ENCODE measurements around the gene SRRM3. TPM values are rescaled to one million over a fixed set of nuclear protein-coding genes. Genes with fewer than 3 reads are reported as not detected.
"Not testable (repeated sequence)": the region's sequence is repeated elsewhere in the genome, so short reads cannot be mapped to it uniquely, and the experiment has no call there.

SRRM3 gene
- total and polyA plus RNA-seq, 9 donors = 0.31 to 0.79 (median 0.49) TPM

DNA sequence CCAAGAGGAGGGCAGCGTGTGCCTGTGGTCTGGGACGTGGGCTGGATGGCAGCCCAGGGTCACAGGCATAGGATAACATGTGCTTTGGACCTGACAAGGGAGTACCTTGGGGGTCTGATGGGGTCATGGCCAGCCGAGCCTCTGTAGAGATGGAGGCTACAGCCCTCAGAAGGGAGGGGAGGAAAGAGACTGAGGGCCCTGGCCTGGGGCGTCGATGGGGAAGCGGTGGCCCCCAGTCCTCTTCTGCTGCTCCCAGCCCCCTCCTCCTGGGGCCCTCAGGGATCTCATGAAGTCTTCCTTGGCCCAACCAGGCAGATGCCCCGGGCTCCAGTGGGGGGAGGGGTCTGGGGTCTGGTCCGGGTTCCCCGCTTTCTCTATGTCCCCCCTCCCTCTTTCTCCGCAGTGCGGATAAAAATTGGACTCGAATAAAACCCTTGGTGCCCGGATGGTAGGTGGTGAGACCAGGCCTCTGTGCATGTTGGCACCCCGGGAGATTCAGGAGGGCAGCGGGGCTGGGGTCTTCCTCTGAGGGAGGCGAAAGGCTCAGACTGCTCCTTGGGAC is 85.2 kb downstream of the SRRM3 start:
- Histone ChIP-seq H3K36me3 (ENCODE audit: control insufficient read depth, insufficient read depth, low read length) (no peaks in the 10 kb centered on the region), H3K4me1 (ENCODE audit: control insufficient read depth, insufficient read depth, low read length) (peaks cover 14% of the 10 kb centered on the region), H3K9me3 (replicated peaks; ENCODE audit: control insufficient read depth, low read depth, low read length) (no peaks in the 10 kb centered on the region), H3K4me3 (ENCODE audit: low read length) (no peak overlapping the region), H3K27me3 (ENCODE audit: control insufficient read depth, insufficient read depth, low read length) (peaks cover 41% of the 10 kb centered on the region), H3K27ac (ENCODE audit: low read length) (no peak overlapping the region)
- WGBS (ENCODE audit: insufficient coverage) = 89% methylated on average over 6 of the region's 16 CpGs
- DNase-seq = no peak

DNA sequence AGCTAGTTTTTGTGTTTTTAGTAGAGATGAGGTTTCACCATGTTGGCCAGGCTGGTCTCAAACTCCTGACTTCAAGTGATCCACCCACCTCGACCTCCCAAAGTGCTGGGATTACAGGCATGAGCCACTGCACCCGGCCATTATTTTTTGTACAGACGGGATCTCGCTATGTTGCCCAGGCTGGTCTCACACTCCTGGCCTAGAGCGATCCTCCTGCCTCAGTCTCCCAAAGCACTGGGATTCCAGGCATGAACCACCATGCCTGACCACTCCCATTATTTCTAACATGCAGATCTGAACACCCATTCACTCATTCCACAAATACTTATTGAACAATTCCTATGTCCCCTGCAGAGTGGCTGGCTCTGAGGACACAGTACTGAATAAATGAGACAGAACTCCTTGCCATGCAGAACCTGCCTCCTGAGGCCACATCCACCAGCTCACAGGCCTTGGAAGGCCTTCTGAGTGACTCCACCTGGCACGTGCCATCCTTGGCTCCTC is 89.2 kb downstream of the SRRM3 start:
- H3K9me3 ChIP-seq (replicated peaks; ENCODE audit: control insufficient read depth, low read depth, low read length); DNase-seq; H3K27ac ChIP-seq (ENCODE audit: low read length); H3K4me3 ChIP-seq (ENCODE audit: low read length); H3K27me3 ChIP-seq (ENCODE audit: control insufficient read depth, insufficient read depth, low read length); H3K36me3 ChIP-seq (ENCODE audit: control insufficient read depth, insufficient read depth, low read length): not testable (repeated sequence)
- H3K4me1 ChIP-seq (ENCODE audit: control insufficient read depth, insufficient read depth, low read length) = peaks cover 43% of the 10 kb centered on the region
- 82% methylated on average over 5 of the region's 6 CpGs for WGBS (ENCODE audit: insufficient coverage)

- WGBS (ENCODE audit: insufficient coverage) = 17% methylated on average over 27 of the region's 30 CpGs
- H3K27ac ChIP-seq (ENCODE audit: low read length) = peak overlapping the region; percentile 88
- H3K4me1 ChIP-seq (ENCODE audit: control insufficient read depth, insufficient read depth, low read length) = peaks cover 43% of the 10 kb centered on the region
- peak; percentile 93 for DNase-seq
- no peaks in the 10 kb centered on the region for H3K9me3 ChIP-seq (replicated peaks; ENCODE audit: control insufficient read depth, low read depth, low read length)
- H3K27me3 ChIP-seq (ENCODE audit: control insufficient read depth, insufficient read depth, low read length) = peaks cover 2% of the 10 kb centered on the region
- H3K36me3 ChIP-seq (ENCODE audit: control insufficient read depth, insufficient read depth, low read length) = no peaks in the 10 kb centered on the region
- peak overlapping the region; percentile 32 for H3K4me3 ChIP-seq (ENCODE audit: low read length)
Observed at GRCh38 chr7:76291351-76292212, 89.9 kb downstream of the SRRM3 start.

DNA sequence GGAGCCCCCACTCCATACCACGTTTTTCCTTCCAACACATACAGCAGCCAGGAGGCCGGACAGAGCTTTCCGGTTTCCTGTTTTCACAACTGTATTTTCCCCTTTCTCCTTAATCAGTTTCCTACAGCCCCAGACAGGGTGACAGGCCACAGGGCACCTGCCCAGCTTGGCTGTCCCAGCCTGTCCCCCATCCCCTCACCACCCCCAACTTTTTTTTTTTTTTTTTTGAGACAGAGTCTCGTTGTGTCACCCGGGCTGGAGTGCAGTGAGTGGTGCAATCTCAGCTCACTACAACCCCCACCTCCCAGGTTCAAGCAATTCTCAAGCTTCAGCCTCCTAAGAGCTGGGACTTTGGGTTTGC is 90.5 kb downstream of the SRRM3 start:
- H3K9me3 ChIP-seq (replicated peaks; ENCODE audit: control insufficient read depth, low read depth, low read length) = no peaks in the 10 kb centered on the region
- peak overlapping the region; percentile 88 for H3K27ac ChIP-seq (ENCODE audit: low read length)
- peaks cover 46% of the 10 kb centered on the region for H3K4me1 ChIP-seq (ENCODE audit: control insufficient read depth, insufficient read depth, low read length)
- 5% methylated on average over 2 of the region's 5 CpGs for WGBS (ENCODE audit: insufficient coverage)
- peak; percentile 76 for DNase-seq
- no peaks in the 10 kb centered on the region for H3K36me3 ChIP-seq (ENCODE audit: control insufficient read depth, insufficient read depth, low read length)
- peaks cover 2% of the 10 kb centered on the region for H3K27me3 ChIP-seq (ENCODE audit: control insufficient read depth, insufficient read depth, low read length)
- H3K4me3 ChIP-seq (ENCODE audit: low read length) = peak overlapping the region; percentile 32

DNA sequence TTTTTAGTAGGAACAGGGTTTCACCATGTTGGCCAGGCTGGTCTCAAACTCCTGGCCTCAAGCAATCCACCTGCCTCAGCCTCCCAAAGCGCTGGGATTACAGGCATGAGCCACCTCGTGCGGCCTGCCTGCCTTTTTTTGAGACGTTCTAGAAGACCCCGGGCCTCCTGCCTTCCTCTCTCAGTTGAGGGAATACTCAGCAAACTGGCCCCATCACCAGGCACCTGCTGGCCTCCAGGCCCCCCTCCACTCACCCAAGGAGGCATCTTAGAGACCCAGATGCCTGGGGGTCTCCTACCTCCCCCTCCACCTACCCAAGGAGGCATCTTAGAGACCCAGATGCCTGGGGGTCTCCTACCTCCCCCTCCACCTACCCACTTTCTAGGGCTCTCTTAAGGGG is 91.2 kb downstream of the SRRM3 start:
- peaks cover 50% of the 10 kb centered on the region for H3K4me1 ChIP-seq (ENCODE audit: control insufficient read depth, insufficient read depth, low read length)
- WGBS (ENCODE audit: insufficient coverage) = 100% methylated on average over 1 of the region's 5 CpGs
- DNase-seq = not testable (repeated sequence)

DNA sequence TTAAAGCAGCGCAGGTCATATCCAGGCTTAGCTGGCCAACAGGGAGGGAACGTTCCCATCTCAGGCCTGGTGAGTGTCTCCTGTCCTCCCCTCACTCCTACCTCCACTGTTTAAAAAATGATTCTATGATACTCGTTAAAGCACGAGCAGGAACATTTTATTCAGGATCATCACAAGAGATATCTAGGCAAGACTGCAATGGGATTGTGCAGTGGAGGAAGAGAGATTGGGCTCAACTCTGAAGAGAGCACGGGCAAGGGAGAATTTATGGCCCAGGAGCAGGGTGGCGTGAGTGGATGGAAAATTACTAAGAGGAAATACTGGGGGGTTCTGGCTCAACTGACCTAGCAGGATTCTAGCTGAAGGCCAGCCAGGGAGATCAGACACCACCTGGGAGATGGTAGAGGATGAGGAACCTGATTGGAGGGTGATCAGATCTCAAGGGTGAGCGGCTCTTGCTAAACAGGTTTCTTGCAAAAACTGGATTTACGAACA is 91.8 kb downstream of the SRRM3 start:
- no peak for DNase-seq
- peak overlapping the region; percentile 95 for H3K27ac ChIP-seq (ENCODE audit: low read length)
- H3K4me3 ChIP-seq (ENCODE audit: low read length) = no peak overlapping the region
- H3K27me3 ChIP-seq (ENCODE audit: control insufficient read depth, insufficient read depth, low read length) = no peaks in the 10 kb centered on the region
- peaks cover 50% of the 10 kb centered on the region for H3K4me1 ChIP-seq (ENCODE audit: control insufficient read depth, insufficient read depth, low read length)
- no peaks in the 10 kb centered on the region for H3K36me3 ChIP-seq (ENCODE audit: control insufficient read depth, insufficient read depth, low read length)
- 81% methylated on average over 5 of the region's 8 CpGs for WGBS (ENCODE audit: insufficient coverage)
- H3K9me3 ChIP-seq (replicated peaks; ENCODE audit: control insufficient read depth, low read depth, low read length) = no peaks in the 10 kb centered on the region

More for the DNA sequence above, 91.2 kb downstream of the SRRM3 start:
- H3K9me3 ChIP-seq (replicated peaks; ENCODE audit: control insufficient read depth, low read depth, low read length); H3K4me3 ChIP-seq (ENCODE audit: low read length); H3K27ac ChIP-seq (ENCODE audit: low read length); H3K27me3 ChIP-seq (ENCODE audit: control insufficient read depth, insufficient read depth, low read length); H3K36me3 ChIP-seq (ENCODE audit: control insufficient read depth, insufficient read depth, low read length): not testable (repeated sequence)

DNA sequence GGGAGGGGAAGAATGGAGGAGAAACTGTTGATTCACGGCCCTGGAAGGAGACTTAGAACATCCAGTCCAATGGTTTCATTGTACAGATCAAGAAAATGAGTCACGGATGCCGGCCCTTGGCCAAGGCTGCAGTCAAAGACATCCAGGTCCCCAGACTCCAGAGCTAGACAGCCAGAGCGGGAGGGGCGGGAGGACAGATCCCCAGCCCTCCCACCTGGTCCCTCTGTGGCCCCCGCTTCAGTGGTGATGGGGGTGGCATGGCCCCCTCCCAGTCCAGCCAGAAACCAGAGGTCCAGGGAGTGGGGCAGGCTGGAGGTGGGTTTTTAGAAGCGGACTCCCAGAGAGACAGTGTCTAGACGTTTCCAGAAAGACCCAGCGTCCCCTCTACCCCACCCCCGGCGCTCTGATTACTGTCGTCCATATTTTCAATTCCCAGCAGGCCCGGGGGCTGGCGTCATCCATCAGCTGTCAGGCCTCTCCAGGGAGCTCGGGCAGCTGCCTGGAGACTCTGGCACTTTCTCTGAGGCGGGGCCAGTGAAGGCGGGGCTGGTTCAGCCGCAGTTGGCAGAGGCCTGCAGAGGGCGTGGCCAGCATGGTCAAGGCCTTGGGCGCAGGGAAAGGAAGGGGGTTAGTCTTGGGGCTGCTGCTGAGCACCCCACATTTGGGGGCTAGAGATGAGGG is 92.8 kb downstream of the SRRM3 start:
- H3K4me3 ChIP-seq (ENCODE audit: low read length) = peak overlapping the region; percentile 6

GRCh38 chr7:76296743-76297740 is 95.3 kb downstream of the SRRM3 start:
- DNase-seq = no peak
- H3K27me3 ChIP-seq (ENCODE audit: control insufficient read depth, insufficient read depth, low read length) = no peaks in the 10 kb centered on the region
- 59% methylated on average over 12 of the region's 22 CpGs for WGBS (ENCODE audit: insufficient coverage)
- no peak overlapping the region for H3K4me3 ChIP-seq (ENCODE audit: low read length)
- no peaks in the 10 kb centered on the region for H3K36me3 ChIP-seq (ENCODE audit: control insufficient read depth, insufficient read depth, low read length)
- H3K27ac ChIP-seq (ENCODE audit: low read length) = peak overlapping the region; percentile 55
- H3K9me3 ChIP-seq (replicated peaks; ENCODE audit: control insufficient read depth, low read depth, low read length) = no peaks in the 10 kb centered on the region
- H3K4me1 ChIP-seq (ENCODE audit: control insufficient read depth, insufficient read depth, low read length) = peaks cover 46% of the 10 kb centered on the region

More for the DNA sequence above, 92.8 kb downstream of the SRRM3 start:
- no peaks in the 10 kb centered on the region for H3K27me3 ChIP-seq (ENCODE audit: control insufficient read depth, insufficient read depth, low read length)
- 26% methylated on average over 6 of the region's 20 CpGs for WGBS (ENCODE audit: insufficient coverage)
- peak overlapping the region; percentile 95 for H3K27ac ChIP-seq (ENCODE audit: low read length)
- no peaks in the 10 kb centered on the region for H3K9me3 ChIP-seq (replicated peaks; ENCODE audit: control insufficient read depth, low read depth, low read length)
- DNase-seq = peak; percentile 94
- peaks cover 50% of the 10 kb centered on the region for H3K4me1 ChIP-seq (ENCODE audit: control insufficient read depth, insufficient read depth, low read length)
- H3K36me3 ChIP-seq (ENCODE audit: control insufficient read depth, insufficient read depth, low read length) = no peaks in the 10 kb centered on the region

GRCh38 chr7:76300166-76300731 is 98.6 kb downstream of the SRRM3 start:
- 63% methylated on average over 4 of the region's 7 CpGs for WGBS (ENCODE audit: insufficient coverage)
- H3K27me3 ChIP-seq (ENCODE audit: control insufficient read depth, insufficient read depth, low read length) = no peaks in the 10 kb centered on the region
- peaks cover 14% of the 10 kb centered on the region for H3K36me3 ChIP-seq (ENCODE audit: control insufficient read depth, insufficient read depth, low read length)
- no peak overlapping the region for H3K27ac ChIP-seq (ENCODE audit: low read length)
- no peak for DNase-seq
- no peak overlapping the region for H3K4me3 ChIP-seq (ENCODE audit: low read length)
- H3K9me3 ChIP-seq (replicated peaks; ENCODE audit: control insufficient read depth, low read depth, low read length) = no peaks in the 10 kb centered on the region
- H3K4me1 ChIP-seq (ENCODE audit: control insufficient read depth, insufficient read depth, low read length) = peaks cover 36% of the 10 kb centered on the region

All from muscle of leg (tissue), 11 donors.